ENCODE measurements around the gene MLLT3. TPM values are rescaled to one million over a fixed set of nuclear protein-coding genes. Genes with fewer than 3 reads are reported as not detected.

MLLT3 gene
- total and polyA plus RNA-seq, 2 of the 8 experiments (the other 6 are each of a cell fraction or from before 2014, with no cell fraction given) = 5.9 to 9.6 TPM

DNA sequence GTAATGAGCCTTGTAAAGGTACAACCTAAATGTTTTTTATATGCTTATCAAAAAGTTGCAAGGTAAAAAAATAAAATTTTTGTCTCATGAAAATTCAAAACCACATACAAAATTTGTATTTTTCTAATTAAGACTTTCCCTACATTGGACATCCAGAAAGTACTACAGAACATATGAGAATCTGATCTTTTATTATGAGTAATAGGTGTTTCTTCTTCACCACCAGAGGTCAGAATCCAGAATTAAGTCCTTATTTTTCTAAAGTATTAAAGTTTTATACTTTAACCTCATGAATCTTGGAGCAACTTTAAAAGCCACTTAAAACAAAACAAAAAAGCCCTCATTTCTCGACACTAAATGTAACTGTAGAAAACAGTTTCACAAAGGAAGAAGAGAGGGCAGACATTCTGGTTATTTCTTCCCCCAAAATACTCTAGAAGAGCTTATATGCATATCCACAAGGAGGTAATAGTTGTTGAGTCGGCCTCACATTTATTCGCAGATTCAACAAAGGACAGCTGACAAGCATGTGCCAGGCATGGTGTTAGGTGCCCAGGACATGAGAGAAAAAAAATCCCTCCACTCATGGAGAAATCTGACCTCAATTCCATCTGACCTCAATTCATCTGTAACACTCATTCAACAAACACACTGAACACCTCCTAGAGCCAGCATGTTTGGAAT is 69.3 kb downstream of the MLLT3 start:
- H4K20me1 ChIP-seq (replicated peaks in 1 of 2; ENCODE audit: control insufficient read depth in 1 of 2, insufficient read depth in 2 of 2, low read length in 2 of 2) = no peaks in the 10 kb centered on the region
- no peak overlapping the region for H2BK5ac ChIP-seq (ENCODE audit: low read depth, low read length)
- H3K27ac ChIP-seq (ENCODE audit: low read depth, low read length) = no peak overlapping the region
- peaks cover 0 to 3% (median 0%) of the 10 kb centered on the region in 4 experiments; a peak in 4 of 7 replicates for H3K4me1 ChIP-seq (replicated peaks in 1 of 4; ENCODE audit: control insufficient read depth in 3 of 4, insufficient read depth in 4 of 4, low read length in 3 of 4)
- no peak overlapping the region for H2BK120ac ChIP-seq (replicated peaks; ENCODE audit: low read depth, low read length)
- H4K8ac ChIP-seq (ENCODE audit: extremely low read depth, insufficient read depth, low read length) = no peak overlapping the region
- no peaks in the 10 kb centered on the region for H3K79me2 ChIP-seq (ENCODE audit: control insufficient read depth in 1 of 2, insufficient read depth in 2 of 2, low read length in 2 of 2)
- POLR2A ChIA-PET (ENCODE audit: partially characterized antibody) = no interaction called here
- no peak overlapping the region for H3K4me3 ChIP-seq (ENCODE audit: extremely low read depth in 1 of 4, insufficient read depth in 2 of 4, low read depth in 3 of 4, low read length in 4 of 4)
- H3K9me3 ChIP-seq (ENCODE audit: insufficient read depth in 2 of 2, low read depth in 1 of 2, low read length in 1 of 2) = no peaks in the 10 kb centered on the region
- H3K56ac ChIP-seq (replicated peaks; ENCODE audit: insufficient read length, low read depth, low read length) = no peak overlapping the region
- no peak overlapping the region for H2AFZ ChIP-seq (ENCODE audit: low read length)
- no peak for FAIRE-seq
- H3K23me2 ChIP-seq (ENCODE audit: low read depth, low read length) = no peaks in the 10 kb centered on the region
- no peak overlapping the region for H3K4ac ChIP-seq (replicated peaks; ENCODE audit: insufficient read length, low read depth, low read length)
- H4K5ac ChIP-seq (ENCODE audit: insufficient read length, low read depth, low read length) = no peak overlapping the region
- H4K91ac ChIP-seq (replicated peaks; ENCODE audit: insufficient read length, low read length) = no peak overlapping the region
- no peak overlapping the region for H3K23ac ChIP-seq (ENCODE audit: insufficient read length)
- CTCF ChIA-PET (ENCODE audit: partially characterized antibody) = interaction anchor here (0.9 to 3.0 kb wide), 5 partner anchors 12 to 46 kb away, joined by 4 to 7 read pairs (median 4); no protein-coding TSS in a partner anchor
- 85% methylated on average over 3 of the region's 3 CpGs; no CpG with 5 or more reads in 1 of the 2 experiments for WGBS, 2 experiments (ENCODE audit: extremely low coverage in 1 of 2, insufficient coverage in 1 of 2, insufficient read length in 1 of 2, insufficient replicate concordance in 2 of 2, low coverage in 1 of 2, low lambda C conversion rate in 2 of 2, missing lambda C conversion rate in 1 of 2)
- no peak overlapping the region for H3K9ac ChIP-seq (replicated peaks in 1 of 4; ENCODE audit: extremely low read depth in 1 of 4, low read depth in 3 of 4, low read length in 3 of 4)
- H2BK15ac ChIP-seq (ENCODE audit: low read length) = no peak overlapping the region
- no peaks in the 10 kb centered on the region for H3K36me3 ChIP-seq (ENCODE audit: control insufficient read depth in 2 of 4, insufficient read depth in 4 of 4, low read length in 3 of 4)
- no peaks in the 10 kb centered on the region for H3K79me1 ChIP-seq (ENCODE audit: low read depth, low read length)
- H3K4me2 ChIP-seq (ENCODE audit: insufficient read depth in 1 of 2, low read depth in 2 of 2, low read length in 2 of 2) = no peak overlapping the region
- no peak overlapping the region for H2AK5ac ChIP-seq (ENCODE audit: low read depth, low read length)
- H2BK20ac ChIP-seq (ENCODE audit: low read length) = no peak overlapping the region
- DNase-seq (ENCODE audit: low read depth in 1 of 2, low spot score in 2 of 2) = no peak
- no peak overlapping the region for H3K14ac ChIP-seq (ENCODE audit: insufficient read length)
- no peaks in the 10 kb centered on the region for H3K27me3 ChIP-seq (replicated peaks in 1 of 4; ENCODE audit: control insufficient read depth in 3 of 4, extremely low read depth in 1 of 4, insufficient read depth in 3 of 4, low read length in 3 of 4)
- H2BK12ac ChIP-seq (ENCODE audit: low read depth, low read length) = no peak overlapping the region
- H3K18ac ChIP-seq (ENCODE audit: extremely low read depth, low read length) = no peak overlapping the region
- TF ChIP-seq NANOG (IDR thresholded peaks at IDR 0.05; ENCODE audit: insufficient read depth, low read depth, low read length, poor library complexity, severe bottlenecking) = no peak
- no peak for TF ChIP-seq CBX8 (IDR thresholded peaks at IDR 0.05; ENCODE audit: borderline replicate concordance, low read depth, low read length)
- no peak for TF ChIP-seq TEAD4 (IDR thresholded peaks at IDR 0.05; ENCODE audit: low read depth, low read length)
- TF ChIP-seq SAP30 (IDR thresholded peaks at IDR 0.05; ENCODE audit: insufficient read depth, insufficient replicate concordance, low read length) = no peak
- TF ChIP-seq TAF1 (IDR thresholded peaks at IDR 0.05; ENCODE audit: low read depth, low read length) = no peak
- no peak for TF ChIP-seq TBP (IDR thresholded peaks at IDR 0.05; ENCODE audit: low read depth, low read length)
- TF ChIP-seq JUND (IDR thresholded peaks at IDR 0.05; ENCODE audit: low read length) = no peak
- TF ChIP-seq HDAC6 (IDR thresholded peaks at IDR 0.05; ENCODE audit: low read depth, low read length) = no peak
- TF ChIP-seq, protein P1, sequence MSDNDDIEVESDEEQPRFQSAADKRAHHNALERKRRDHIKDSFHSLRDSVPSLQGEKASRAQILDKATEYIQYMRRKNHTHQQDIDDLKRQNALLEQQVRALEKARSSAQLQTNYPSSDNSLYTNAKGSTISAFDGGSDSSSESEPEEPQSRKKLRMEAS (IDR thresholded peaks at IDR 0.05) = no peak
- no peak for TF ChIP-seq SP2 (IDR thresholded peaks at IDR 0.05; ENCODE audit: low read length)
- no peak for TF ChIP-seq CHD2 (IDR thresholded peaks at IDR 0.05; ENCODE audit: low read length)
- TF ChIP-seq POLR2AphosphoS5 (IDR thresholded peaks at IDR 0.05; ENCODE audit: low read depth, low read length) = no peak
- TF ChIP-seq CTBP2 (IDR thresholded peaks at IDR 0.05; ENCODE audit: borderline replicate concordance, insufficient read depth, insufficient read length, low read length) = no peak

Measured in H1 (cell line).